ENCODE measurements around the gene PACSIN1. TPM values are rescaled to one million over a fixed set of nuclear protein-coding genes. Genes with fewer than 3 reads are reported as not detected.

PACSIN1 gene
- total RNA-seq, 2 experiments from 2014 or later = 19.3 to 88.4 TPM

DNA sequence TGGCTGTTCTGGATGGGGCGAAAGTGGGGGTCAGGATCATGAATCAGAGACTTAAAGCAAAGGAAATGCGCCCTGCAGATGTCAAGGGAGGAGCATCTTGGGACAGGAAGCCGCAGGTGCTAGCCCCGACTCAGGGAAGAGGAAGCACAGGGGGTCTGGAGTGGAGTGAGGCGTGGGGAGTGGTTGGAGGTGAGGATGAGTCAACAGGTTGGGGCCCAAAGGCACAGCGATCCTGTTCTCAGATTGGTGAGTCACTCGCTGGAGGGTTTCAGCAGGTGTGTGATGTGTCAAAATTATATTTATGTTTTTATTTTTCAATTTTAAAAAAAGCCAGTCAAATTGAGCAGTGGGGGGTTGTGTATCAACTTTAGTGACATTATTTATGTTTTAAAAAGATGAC lies 19.0 kb downstream of the PACSIN1 start:
- Histone ChIP-seq H3K27ac (ENCODE audit: low read depth, low read length, poor library complexity, severe bottlenecking) (peak overlapping the region; percentile 98), H3K9me3 (ENCODE audit: low read length) (no peaks in the 10 kb centered on the region), H4K20me1 (ENCODE audit: insufficient read depth, low read length) (no peaks in the 10 kb centered on the region), H3K4me1 (ENCODE audit: insufficient read depth, low read length, poor library complexity, severe bottlenecking) (peaks cover 87% of the 10 kb centered on the region), H3K9me2 (ENCODE audit: insufficient read depth, low read length) (no peaks in the 10 kb centered on the region), H2AFZ (ENCODE audit: low read length) (no peak overlapping the region), H3K79me2 (ENCODE audit: insufficient read depth, low read depth, low read length) (peaks cover 73% of the 10 kb centered on the region), H3K4me3 (ENCODE audit: low read depth, low read length, poor library complexity, severe bottlenecking) (peak overlapping the region; percentile 70), H3K4me2 (ENCODE audit: low read length) (peak overlapping the region; percentile 99), H3K36me3 (ENCODE audit: insufficient read depth, low read length) (peaks cover 11% of the 10 kb centered on the region; the same call in 1 of the 2 replicates)
- peak; percentile 91 for DNase-seq (ENCODE audit: low spot score)
- BruUV-seq (replicated peaks) = no TSS peak
- TF ChIP-seq, protein P1, sequence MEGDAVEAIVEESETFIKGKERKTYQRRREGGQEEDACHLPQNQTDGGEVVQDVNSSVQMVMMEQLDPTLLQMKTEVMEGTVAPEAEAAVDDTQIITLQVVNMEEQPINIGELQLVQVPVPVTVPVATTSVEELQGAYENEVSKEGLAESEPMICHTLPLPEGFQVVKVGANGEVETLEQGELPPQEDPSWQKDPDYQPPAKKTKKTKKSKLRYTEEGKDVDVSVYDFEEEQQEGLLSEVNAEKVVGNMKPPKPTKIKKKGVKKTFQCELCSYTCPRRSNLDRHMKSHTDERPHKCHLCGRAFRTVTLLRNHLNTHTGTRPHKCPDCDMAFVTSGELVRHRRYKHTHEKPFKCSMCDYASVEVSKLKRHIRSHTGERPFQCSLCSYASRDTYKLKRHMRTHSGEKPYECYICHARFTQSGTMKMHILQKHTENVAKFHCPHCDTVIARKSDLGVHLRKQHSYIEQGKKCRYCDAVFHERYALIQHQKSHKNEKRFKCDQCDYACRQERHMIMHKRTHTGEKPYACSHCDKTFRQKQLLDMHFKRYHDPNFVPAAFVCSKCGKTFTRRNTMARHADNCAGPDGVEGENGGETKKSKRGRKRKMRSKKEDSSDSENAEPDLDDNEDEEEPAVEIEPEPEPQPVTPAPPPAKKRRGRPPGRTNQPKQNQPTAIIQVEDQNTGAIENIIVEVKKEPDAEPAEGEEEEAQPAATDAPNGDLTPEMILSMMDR (conservative IDR thresholded peaks at IDR 0.05; ENCODE audit: low read length) = no peak
- no peak for TF ChIP-seq EZH2phosphoT487 (IDR thresholded peaks at IDR 0.05; ENCODE audit: borderline replicate concordance, low read depth, low read length)
- ChIA-PET CTCF (ENCODE audit: unreplicated experiment) (no interaction called here), POLR2A (no interaction called here)
- intact Hi-C loops (cut with micrococcal nuclease; ENCODE audit: unreplicated experiment) = loop anchor here (1.0 to 10.0 kb wide), 2 partner anchors 17 to 970 kb away; partner anchors contain the start of gene FANCE

DNA sequence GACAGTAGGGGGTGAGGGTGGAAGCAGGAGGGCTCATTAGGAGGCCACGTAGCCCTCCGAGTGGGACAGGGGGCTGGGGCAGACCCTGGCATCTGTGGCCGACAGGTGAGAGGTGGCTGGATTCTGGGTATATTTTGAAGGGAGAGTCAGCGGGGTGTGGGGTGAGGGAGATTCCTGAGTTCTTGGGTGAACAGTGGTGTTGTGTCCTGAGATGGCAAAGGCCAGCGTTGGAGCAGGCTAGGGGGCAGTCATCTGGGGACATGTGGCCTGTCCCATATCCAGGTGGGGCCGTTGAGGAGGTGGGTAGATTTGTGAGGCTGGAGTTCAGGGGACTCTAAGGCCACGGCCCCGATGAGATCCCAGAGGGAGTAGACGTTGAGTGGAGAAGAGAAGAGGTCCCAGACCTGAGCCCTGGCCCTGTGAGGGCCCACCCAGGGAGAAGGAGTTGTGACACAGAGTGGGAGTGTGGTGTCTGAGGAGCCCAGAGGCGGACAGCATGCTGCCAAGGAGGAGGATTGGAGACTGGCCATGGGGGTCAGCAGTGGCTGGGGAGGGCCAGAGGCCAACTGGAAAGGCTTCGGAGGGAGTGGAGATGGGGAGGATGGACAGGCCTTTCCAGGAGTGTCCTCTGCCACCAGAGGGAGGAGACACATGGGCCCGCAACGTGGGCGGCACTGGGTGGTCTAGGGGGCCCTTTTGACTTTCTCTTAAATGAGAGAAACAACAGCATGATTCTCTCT lies 19.6 kb downstream of the PACSIN1 start:
- POLR2A ChIA-PET = no interaction called here
- Histone ChIP-seq H3K9me3 (ENCODE audit: low read length) (no peaks in the 10 kb centered on the region), H3K79me2 (ENCODE audit: insufficient read depth, low read depth, low read length) (peaks cover 71% of the 10 kb centered on the region), H2AFZ (ENCODE audit: low read length) (no peak overlapping the region), H3K9me2 (ENCODE audit: insufficient read depth, low read length) (no peaks in the 10 kb centered on the region), H4K20me1 (ENCODE audit: insufficient read depth, low read length) (no peaks in the 10 kb centered on the region), H3K36me3 (ENCODE audit: insufficient read depth, low read length) (peaks cover 11% of the 10 kb centered on the region; the same call in 1 of the 2 replicates), H3K4me3 (ENCODE audit: low read depth, low read length, poor library complexity, severe bottlenecking) (peak overlapping the region; percentile 70), H3K4me1 (ENCODE audit: insufficient read depth, low read length, poor library complexity, severe bottlenecking) (peaks cover 81% of the 10 kb centered on the region), H3K27ac (ENCODE audit: low read depth, low read length, poor library complexity, severe bottlenecking) (peak overlapping the region; percentile 98), H3K4me2 (ENCODE audit: low read length) (peak overlapping the region; percentile 99)
- CTCF ChIA-PET (ENCODE audit: unreplicated experiment) = no interaction called here
- DNase-seq (ENCODE audit: low spot score) = no peak
- no TSS peak for BruUV-seq (replicated peaks)
- no peak for TF ChIP-seq EZH2phosphoT487 (IDR thresholded peaks at IDR 0.05; ENCODE audit: borderline replicate concordance, low read depth, low read length)
- TF ChIP-seq, protein P1 (conservative IDR thresholded peaks at IDR 0.05; ENCODE audit: low read length) = peak; percentile 62
- intact Hi-C loops (cut with micrococcal nuclease; ENCODE audit: unreplicated experiment) = loop anchor here (1.0 to 10.0 kb wide), 2 partner anchors 17 to 969 kb away; partner anchors contain the start of gene FANCE

Measured in OCI-LY7 (cell line).